GM19193 (cell line): ENCODE results near the gene SKIC2.
A peak's percentile ranks its signal among the peaks of the same experiment; 100 is the strongest.
"Not testable (repeated sequence)": the region's sequence is repeated elsewhere in the genome, so short reads cannot be mapped to it uniquely, and the experiment has no call there.

ENCODE experiments used
- POLR2A ChIP-seq: IDR thresholded peaks from 4 replicates; pipeline ENCODE4 v1.6.1; 2011; ENCODE audit not compliant: insufficient read depth, insufficient read length; ENCODE audit errors: extremely low read depth

The SKIC2 gene

DNA sequence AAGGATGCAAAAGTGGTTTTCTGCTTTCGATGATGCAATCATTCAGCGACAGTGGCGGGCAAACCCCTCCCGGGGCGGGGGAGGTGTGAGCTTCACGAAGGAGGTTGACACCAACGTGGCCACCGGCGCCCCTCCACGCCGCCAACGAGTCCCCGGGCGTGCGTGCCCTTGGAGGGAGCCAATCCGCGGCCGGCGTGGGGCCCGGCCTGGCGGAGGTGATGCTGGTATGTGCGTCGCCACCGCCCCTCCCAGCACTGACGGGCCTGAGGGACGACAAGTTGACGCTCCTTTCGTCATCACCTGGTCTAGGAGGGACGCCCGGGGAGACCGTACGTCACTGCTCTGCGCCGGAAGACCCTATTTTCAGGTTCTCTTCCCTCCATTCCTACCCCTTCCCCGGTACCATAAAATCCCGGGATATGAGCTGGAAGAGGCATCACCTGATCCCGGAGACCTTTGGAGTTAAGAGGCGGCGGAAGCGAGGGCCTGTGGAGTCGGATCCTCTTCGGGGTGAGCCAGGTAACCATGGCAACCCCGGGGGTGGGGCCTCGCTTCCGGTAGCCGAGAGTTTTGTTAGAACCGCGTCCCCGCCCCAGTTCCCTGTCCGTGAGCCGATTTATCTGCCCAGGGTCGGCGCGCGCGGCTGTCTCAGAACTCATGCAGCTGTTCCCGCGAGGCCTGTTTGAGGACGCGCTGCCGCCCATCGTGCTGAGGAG is 13.2 kb downstream of the SKIC2 start, which contains the start of gene DXO:
Gene DXO, minus strand, starts transcription at position 146 of the 716 bp plus-strand sequence. CDS start 463 bp downstream, outside the sequence.
- TF ChIP-seq POLR2A, result peak; percentile 65

DNA sequence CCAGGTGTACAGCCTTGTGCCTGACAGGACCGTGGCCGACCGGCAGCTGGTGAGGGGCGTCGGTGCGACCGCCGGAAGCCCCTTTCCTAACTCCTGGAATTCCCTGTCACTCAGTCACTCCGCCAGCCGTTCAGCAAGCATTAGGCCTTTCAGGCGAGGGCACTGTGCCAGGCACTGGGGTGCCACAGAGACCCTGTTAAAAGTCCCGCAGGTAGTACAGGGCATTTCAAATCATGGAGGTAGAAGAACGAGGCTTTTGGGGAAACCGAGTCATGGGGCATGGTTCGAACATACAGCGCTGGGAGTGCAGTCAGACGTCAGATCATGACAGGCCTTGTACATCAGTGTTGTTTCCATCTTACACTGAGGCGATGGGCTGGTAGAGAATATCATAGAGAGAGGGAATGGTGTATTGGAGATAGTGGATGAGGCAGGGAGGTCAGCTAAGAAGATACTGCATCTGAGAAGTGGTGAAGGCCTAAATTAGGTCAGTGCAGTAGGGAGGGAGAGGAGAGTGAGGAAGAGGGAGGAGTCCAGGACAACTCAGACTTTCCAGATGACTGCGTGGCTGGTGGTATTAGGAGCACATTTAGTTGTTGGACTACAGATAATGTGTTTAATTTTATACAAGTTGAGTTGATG is 13.9 kb downstream of the SKIC2 start:
- TF ChIP-seq POLR2A, result no peak

DNA sequence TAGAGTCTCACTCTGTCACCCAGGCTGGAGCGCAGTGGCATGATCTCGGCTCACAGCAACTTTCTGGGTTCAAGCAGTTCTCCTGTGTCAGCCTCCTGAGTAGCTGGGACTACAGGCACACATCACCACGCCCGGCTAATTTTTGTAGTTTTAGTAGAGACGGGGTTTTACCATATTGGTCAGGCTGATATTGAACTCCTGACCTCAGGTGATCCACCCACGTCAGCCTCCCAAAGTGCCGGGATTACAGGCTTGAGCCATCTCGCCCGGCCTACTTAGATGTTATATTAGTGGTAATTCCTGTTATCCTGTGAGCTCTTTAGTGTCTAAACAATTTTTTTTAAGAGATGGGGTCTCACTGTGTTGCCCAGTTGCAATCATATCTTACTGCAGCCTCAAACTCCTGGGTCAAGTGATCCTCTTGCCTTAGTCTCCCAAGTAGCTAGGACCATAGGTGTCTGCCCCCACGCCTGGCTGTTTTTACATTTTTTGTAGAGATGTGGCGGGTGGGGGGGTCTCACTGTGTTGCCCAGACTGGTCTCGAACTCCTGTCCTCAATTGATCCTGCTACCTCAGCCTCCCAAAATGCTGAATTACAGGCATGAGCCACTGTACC is 18.9 kb downstream of the SKIC2 start:
- no peak for TF ChIP-seq POLR2A

DNA sequence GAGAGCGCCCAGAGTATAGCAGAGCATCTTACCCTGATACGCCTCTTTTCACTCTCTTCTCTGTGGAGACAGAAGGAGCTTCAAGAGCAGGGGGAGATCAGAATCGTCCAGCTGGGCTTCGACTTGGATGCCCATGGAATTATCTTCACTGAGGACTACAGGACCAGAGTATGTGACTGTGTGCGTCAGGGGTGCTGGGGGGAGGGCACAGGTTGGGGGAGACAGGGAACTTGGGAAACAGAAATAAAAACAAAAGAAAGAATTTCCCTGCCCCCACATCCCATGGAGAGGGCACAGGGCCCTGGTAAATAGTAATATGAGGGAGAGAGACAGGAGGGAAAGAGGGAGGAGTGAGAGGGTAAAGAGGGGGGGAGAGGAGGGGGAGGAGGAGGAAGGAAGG is 19.9 kb downstream of the SKIC2 start:
- no peak for TF ChIP-seq POLR2A

DNA sequence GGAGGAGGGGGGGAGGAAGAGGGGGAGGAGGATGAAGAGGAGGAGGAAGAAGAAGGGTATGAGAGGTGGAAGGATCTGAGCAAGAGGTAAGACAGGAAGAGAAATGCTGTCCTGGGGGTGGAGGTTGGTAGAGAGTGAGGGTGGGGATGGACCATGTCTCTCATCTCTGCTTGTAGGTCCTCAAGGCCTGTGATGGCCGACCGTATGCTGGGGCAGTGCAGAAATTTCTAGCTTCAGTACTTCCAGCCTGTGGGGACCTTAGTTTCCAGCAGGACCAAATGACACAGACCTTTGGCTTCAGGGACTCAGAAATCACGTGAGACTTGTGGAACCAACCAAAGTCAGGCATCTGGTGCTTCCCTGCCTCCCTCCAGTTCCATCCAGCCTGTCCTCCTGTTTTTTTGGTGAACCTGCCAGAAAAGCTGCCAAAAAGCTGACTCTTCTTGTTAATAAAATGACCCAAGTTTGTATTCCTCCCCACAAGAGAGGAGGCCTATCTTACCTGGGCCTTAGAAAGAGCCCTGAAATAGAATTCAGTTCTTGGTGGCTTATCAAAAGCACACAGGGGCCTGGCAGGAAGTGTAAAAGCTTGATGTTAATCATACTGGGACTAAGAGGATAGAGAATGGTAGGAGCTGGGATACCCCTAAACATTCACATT is 20.4 kb downstream of the SKIC2 start:
- no peak for TF ChIP-seq POLR2A

DNA sequence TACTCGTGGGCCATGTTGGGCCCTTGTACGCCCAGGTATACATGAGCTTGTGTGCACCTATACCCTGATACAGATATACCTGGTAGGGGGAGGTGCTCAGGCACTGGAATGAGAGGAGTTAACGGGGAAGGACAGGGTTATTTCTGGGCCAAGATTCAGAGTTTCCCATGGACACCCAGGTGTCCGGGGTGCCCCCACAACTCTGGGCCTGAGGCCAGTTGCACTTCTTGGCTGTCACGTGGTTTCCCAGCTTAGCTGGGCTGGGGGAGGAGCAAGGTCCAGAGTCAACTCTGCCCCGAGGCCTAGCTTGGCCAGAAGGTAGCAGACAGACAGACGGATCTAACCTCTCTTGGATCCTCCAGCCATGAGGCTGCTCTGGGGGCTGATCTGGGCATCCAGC is 22.8 kb downstream of the SKIC2 start, which contains the start of gene C4A:
Gene C4A, plus strand, starts transcription at position 314 of the 400 bp plus-strand sequence. Its CDS starts 51 bp downstream, at position 365.
- not testable (repeated sequence) for TF ChIP-seq POLR2A

DNA sequence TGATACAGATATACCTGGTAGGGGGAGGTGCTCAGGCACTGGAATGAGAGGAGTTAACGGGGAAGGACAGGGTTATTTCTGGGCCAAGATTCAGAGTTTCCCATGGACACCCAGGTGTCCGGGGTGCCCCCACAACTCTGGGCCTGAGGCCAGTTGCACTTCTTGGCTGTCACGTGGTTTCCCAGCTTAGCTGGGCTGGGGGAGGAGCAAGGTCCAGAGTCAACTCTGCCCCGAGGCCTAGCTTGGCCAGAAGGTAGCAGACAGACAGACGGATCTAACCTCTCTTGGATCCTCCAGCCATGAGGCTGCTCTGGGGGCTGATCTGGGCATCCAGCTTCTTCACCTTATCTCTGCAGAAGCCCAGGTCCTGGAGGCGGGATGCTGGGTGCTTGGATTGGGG is 55.6 kb downstream of the SKIC2 start, which contains the start of gene C4B:
Gene C4B, plus strand, starts transcription at position 249 of the 400 bp plus-strand sequence. Its CDS starts 51 bp downstream, at position 300.
- TF ChIP-seq POLR2A, result not testable (repeated sequence)
